ENCODE measurements around the gene GNL3.
"Not testable (repeated sequence)": the region's sequence is repeated elsewhere in the genome, so short reads cannot be mapped to it uniquely, and the experiment has no call there.

GNL3 gene

DNA sequence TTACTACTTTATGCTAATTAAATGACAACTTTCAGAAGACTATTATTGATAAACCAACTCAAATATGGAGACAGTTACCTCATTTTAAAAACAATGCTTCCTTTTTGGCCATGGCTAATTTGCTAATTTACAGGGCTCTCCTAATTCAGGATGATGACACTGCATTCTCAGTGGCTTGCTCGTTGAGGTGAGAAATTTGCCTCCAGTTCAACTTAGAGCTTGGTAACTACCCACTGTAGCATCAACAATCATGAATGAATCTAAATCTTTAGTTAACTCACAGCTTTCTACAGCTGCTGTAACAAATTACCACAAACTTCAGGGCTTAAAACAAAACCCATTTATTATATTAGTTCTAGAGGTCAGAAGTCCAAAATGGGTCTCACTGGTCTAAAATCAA, 14.2 kb upstream of the GNL3 start:
- no peak for TF ChIP-seq ARNTL (CRISPR knock-in tag; IDR thresholded peaks at IDR 0.05; ENCODE audit: borderline replicate concordance, low read depth)
- no peak for TF ChIP-seq TOX (CRISPR knock-in tag; IDR thresholded peaks at IDR 0.05; ENCODE audit: borderline replicate concordance)
- no peak for TF ChIP-seq POU6F1 (CRISPR knock-in tag; IDR thresholded peaks at IDR 0.05; ENCODE audit: borderline replicate concordance, low read depth)
- TF ChIP-seq GLIS3 (CRISPR knock-in tag; IDR thresholded peaks at IDR 0.05): no peak
- no peak for TF ChIP-seq BACH2 (CRISPR knock-in tag; IDR thresholded peaks at IDR 0.05; ENCODE audit: borderline replicate concordance)
- no peak for TF ChIP-seq CSDC2 (CRISPR knock-in tag; IDR thresholded peaks at IDR 0.05)
- TF ChIP-seq TCF4 (CRISPR knock-in tag; IDR thresholded peaks at IDR 0.05; ENCODE audit: borderline replicate concordance): no peak
- no peak for TF ChIP-seq ZFP30 (CRISPR knock-in tag; IDR thresholded peaks at IDR 0.05)
- TF ChIP-seq PPARA (CRISPR knock-in tag; IDR thresholded peaks at IDR 0.05; ENCODE audit: borderline replicate concordance): no peak
- TF ChIP-seq, protein P1, sequence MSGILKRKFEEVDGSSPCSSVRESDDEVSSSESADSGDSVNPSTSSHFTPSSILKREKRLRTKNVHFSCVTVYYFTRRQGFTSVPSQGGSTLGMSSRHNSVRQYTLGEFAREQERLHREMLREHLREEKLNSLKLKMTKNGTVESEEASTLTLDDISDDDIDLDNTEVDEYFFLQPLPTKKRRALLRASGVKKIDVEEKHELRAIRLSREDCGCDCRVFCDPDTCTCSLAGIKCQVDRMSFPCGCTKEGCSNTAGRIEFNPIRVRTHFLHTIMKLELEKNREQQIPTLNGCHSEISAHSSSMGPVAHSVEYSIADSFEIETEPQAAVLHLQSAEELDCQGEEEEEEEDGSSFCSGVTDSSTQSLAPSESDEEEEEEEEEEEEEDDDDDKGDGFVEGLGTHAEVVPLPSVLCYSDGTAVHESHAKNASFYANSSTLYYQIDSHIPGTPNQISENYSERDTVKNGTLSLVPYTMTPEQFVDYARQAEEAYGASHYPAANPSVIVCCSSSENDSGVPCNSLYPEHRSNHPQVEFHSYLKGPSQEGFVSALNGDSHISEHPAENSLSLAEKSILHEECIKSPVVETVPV (CRISPR knock-in tag; IDR thresholded peaks at IDR 0.05): no peak
- TF ChIP-seq, protein P2, sequence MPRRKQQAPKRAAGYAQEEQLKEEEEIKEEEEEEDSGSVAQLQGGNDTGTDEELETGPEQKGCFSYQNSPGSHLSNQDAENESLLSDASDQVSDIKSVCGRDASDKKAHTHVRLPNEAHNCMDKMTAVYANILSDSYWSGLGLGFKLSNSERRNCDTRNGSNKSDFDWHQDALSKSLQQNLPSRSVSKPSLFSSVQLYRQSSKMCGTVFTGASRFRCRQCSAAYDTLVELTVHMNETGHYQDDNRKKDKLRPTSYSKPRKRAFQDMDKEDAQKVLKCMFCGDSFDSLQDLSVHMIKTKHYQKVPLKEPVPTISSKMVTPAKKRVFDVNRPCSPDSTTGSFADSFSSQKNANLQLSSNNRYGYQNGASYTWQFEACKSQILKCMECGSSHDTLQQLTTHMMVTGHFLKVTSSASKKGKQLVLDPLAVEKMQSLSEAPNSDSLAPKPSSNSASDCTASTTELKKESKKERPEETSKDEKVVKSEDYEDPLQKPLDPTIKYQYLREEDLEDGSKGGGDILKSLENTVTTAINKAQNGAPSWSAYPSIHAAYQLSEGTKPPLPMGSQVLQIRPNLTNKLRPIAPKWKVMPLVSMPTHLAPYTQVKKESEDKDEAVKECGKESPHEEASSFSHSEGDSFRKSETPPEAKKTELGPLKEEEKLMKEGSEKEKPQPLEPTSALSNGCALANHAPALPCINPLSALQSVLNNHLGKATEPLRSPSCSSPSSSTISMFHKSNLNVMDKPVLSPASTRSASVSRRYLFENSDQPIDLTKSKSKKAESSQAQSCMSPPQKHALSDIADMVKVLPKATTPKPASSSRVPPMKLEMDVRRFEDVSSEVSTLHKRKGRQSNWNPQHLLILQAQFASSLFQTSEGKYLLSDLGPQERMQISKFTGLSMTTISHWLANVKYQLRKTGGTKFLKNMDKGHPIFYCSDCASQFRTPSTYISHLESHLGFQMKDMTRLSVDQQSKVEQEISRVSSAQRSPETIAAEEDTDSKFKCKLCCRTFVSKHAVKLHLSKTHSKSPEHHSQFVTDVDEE (CRISPR knock-in tag; IDR thresholded peaks at IDR 0.05): no peak
- TF ChIP-seq ZC3H10 (CRISPR knock-in tag; IDR thresholded peaks at IDR 0.05): no peak
- no peak for ATAC-seq

DNA sequence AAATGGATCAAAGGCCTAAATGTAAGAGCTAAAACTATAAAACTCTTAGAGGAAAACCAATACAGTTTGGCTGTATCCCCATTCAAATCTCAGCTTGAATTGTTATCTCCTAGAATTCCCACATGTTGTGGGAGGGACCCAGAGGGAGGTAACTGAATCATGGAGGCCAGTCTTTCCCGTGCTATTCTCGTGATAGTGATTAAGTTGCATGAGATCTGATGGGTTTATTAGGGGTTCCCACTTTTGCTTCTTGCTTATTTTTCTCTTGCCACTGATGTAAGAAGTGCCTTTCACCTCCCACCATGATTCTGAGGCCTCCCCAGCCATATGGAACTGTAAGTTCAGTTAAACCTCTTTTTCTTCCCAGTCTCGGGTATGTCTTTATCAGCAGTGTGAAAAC, 9.6 kb upstream of the GNL3 start:
- ATAC-seq: not testable (repeated sequence)

DNA sequence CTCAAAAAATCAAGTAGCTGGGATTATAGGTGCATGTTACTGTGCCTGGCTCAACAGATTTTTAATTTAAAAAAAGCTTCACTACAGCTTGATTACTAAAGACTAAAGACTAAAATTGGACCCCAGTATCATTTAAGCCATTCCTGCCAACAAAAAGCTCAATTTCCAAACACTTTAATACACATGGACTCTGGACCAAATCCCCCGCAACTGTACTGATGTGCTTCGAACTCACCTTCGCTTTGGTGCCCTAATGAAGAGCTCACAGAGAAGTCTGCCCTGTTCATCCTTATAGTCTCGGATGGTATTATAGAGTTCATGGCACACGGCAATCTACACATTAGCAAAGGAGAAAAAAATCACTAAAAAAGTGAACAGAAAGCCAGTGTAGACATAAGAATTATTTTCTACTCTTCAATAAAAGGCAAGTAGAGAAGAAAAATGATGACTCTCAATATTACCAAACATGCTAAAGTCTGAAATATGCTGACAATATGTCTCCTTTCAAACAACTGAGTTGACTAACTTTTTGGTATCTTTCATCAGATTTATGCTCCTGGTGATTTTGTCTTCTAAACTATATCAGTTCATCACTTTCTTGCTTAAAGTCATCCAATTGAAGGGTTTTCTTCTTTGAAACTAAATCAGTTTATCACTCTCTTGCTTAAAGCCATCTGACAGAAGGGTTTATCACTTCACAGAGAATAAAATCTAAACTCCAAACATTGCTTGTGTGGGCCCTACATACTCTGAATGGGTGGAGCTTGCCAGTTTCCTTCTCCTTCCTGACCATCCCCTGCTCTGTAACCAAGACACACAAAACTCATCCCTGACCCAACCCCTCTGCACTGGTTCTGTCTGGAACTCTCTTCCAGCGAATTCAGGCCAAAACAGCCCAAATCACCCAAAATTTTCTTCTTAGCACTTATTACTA, 7.3 kb upstream of the GNL3 start:
- no peak for ATAC-seq
- TF ChIP-seq BACH2 (CRISPR knock-in tag; IDR thresholded peaks at IDR 0.05; ENCODE audit: borderline replicate concordance): no peak
- TF ChIP-seq ZC3H10 (CRISPR knock-in tag; IDR thresholded peaks at IDR 0.05): no peak
- no peak for TF ChIP-seq RARB (CRISPR knock-in tag; IDR thresholded peaks at IDR 0.05)
- TF ChIP-seq TOX (CRISPR knock-in tag; IDR thresholded peaks at IDR 0.05; ENCODE audit: borderline replicate concordance): no peak
- TF ChIP-seq ZFP3 (CRISPR knock-in tag; IDR thresholded peaks at IDR 0.05): no peak
- TF ChIP-seq CSDC2 (CRISPR knock-in tag; IDR thresholded peaks at IDR 0.05): no peak
- no peak for TF ChIP-seq PATZ1 (CRISPR knock-in tag; IDR thresholded peaks at IDR 0.05; ENCODE audit: borderline replicate concordance)
- no peak for TF ChIP-seq ARNTL (CRISPR knock-in tag; IDR thresholded peaks at IDR 0.05; ENCODE audit: borderline replicate concordance, low read depth)
- TF ChIP-seq ZNF70 (CRISPR knock-in tag; IDR thresholded peaks at IDR 0.05): no peak
- TF ChIP-seq, protein P2 (CRISPR knock-in tag; IDR thresholded peaks at IDR 0.05): no peak
- TF ChIP-seq ZFP30 (CRISPR knock-in tag; IDR thresholded peaks at IDR 0.05): no peak

Data from SK-N-SH treated with all-trans-retinoic acid at 6 μM for 48 hours (cell line).